ENCODE measurements around the gene WDR43.

DNA sequence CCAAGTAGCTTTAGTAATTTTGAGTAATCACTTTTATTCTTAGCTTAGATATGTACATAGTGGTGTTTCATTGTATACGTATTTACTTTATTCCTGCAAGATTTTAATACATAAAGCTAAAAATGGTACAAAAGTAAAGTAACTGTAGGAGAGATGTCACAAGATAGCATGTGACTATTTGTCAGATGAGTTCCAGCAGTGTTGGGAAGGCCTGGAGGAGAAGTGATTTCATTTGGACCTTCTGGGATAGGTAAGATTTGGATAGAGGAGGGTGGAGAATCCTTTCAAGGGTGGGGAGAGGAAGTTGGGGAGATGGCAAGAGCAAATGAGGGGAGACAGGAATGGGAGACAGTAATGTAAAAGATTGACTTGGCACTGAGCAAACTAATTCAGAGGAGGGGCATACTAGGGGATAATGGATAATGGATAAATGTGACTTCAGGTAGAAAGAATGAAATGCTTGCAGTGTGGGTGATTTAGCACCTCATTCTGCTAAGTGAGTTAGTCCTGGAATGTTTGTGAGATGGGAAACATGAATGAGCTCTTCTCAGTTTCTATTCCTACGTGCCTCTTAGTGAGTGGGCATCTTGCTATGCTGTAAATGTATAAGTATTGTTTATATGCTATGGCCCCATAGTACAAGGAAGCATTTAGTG lies 10.5 kb downstream of the WDR43 start:
- TF ChIP-seq, protein P1, sequence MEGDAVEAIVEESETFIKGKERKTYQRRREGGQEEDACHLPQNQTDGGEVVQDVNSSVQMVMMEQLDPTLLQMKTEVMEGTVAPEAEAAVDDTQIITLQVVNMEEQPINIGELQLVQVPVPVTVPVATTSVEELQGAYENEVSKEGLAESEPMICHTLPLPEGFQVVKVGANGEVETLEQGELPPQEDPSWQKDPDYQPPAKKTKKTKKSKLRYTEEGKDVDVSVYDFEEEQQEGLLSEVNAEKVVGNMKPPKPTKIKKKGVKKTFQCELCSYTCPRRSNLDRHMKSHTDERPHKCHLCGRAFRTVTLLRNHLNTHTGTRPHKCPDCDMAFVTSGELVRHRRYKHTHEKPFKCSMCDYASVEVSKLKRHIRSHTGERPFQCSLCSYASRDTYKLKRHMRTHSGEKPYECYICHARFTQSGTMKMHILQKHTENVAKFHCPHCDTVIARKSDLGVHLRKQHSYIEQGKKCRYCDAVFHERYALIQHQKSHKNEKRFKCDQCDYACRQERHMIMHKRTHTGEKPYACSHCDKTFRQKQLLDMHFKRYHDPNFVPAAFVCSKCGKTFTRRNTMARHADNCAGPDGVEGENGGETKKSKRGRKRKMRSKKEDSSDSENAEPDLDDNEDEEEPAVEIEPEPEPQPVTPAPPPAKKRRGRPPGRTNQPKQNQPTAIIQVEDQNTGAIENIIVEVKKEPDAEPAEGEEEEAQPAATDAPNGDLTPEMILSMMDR (optimal IDR thresholded peaks at IDR 0.05 in 1 of 3, IDR thresholded peaks at IDR 0.05 in 1 of 3, conservative IDR thresholded peaks at IDR 0.05 in 1 of 3; ENCODE audit: extremely low read depth in 1 of 3, insufficient read depth in 2 of 3, low read length in 3 of 3) = no peak
- TF ChIP-seq EZH2 (IDR thresholded peaks at IDR 0.05; ENCODE audit: low read length) = no peak
